Measurements from ENCODE around the gene ZG16. TPM values are rescaled to one million over a fixed set of nuclear protein-coding genes. Genes with fewer than 3 reads are reported as not detected.
"Not testable (repeated sequence)": the region's sequence is repeated elsewhere in the genome, so short reads cannot be mapped to it uniquely, and the experiment has no call there.

The ZG16 gene
- total RNA-seq, 1 experiment from 2014 or later: not detected

GRCh38 chr16:29769507-29769906 lies 8.5 kb upstream of the ZG16 start:
- ChIA-PET CTCF (interaction anchor here (1.8 kb wide), 1 partner anchor 15 kb away, joined by 10 read pairs; no protein-coding TSS in a partner anchor), POLR2A (no interaction called here)
- no peak for TF ChIP-seq PRRX2 (CRISPR knock-in tag; IDR thresholded peaks at IDR 0.05)
- TF ChIP-seq MXD4 (CRISPR knock-in tag; IDR thresholded peaks at IDR 0.05; ENCODE audit: borderline replicate concordance): no peak
- no peak for TF ChIP-seq JUN (CRISPR knock-in tag; IDR thresholded peaks at IDR 0.05)
- no peak for TF ChIP-seq GABPB1 (CRISPR knock-in tag; IDR thresholded peaks at IDR 0.05)
- no peak for TF ChIP-seq TCF7 (CRISPR knock-in tag; IDR thresholded peaks at IDR 0.05; ENCODE audit: low read depth)
- no peak for TF ChIP-seq HMGXB4 (CRISPR knock-in tag; IDR thresholded peaks at IDR 0.05)
- ATAC-seq (no peak), DNase-seq (ENCODE audit: low spot score) (no peak)
- H3K4me3 Mint-ChIP-seq: no peak overlapping the region
- peaks cover 6% of the 10 kb centered on the region for H3K4me1 Mint-ChIP-seq
- no peaks in the 10 kb centered on the region for H3K36me3 Mint-ChIP-seq
- H3K9me3 Mint-ChIP-seq: no peaks in the 10 kb centered on the region
- no peak overlapping the region for H3K27ac Mint-ChIP-seq
- H3K27me3 Mint-ChIP-seq (ENCODE audit: low read depth): peaks cover 2% of the 10 kb centered on the region; the same call in 1 of the 2 replicates

GRCh38 chr16:29770250-29770929 lies 7.7 kb upstream of the ZG16 start:
- Mint-ChIP-seq H3K4me1 (peaks cover 6% of the 10 kb centered on the region), H3K9me3 (no peaks in the 10 kb centered on the region), H3K27ac (no peak overlapping the region; the same call in 1 of the 2 replicates), H3K36me3 (no peaks in the 10 kb centered on the region), H3K27me3 (ENCODE audit: low read depth) (no peaks in the 10 kb centered on the region; the same call in 1 of the 2 replicates), H3K4me3 (no peak overlapping the region)
- CTCF ChIA-PET: interaction anchor here (1.3 to 1.8 kb wide), 2 partner anchors 15 to 78 kb away, joined by 4 to 10 read pairs; no protein-coding TSS in a partner anchor
- POLR2A ChIA-PET: no interaction called here
- ATAC-seq (no peak), DNase-seq (ENCODE audit: low spot score) (no peak)
- no peak for TF ChIP-seq ZNF281 (CRISPR knock-in tag; IDR thresholded peaks at IDR 0.05)
- TF ChIP-seq ETV6 (CRISPR knock-in tag; IDR thresholded peaks at IDR 0.05): no peak
- no peak for TF ChIP-seq ZNF219 (CRISPR knock-in tag; IDR thresholded peaks at IDR 0.05; ENCODE audit: borderline replicate concordance)
- no peak for TF ChIP-seq KAT7 (CRISPR knock-in tag; IDR thresholded peaks at IDR 0.05; ENCODE audit: borderline replicate concordance)
- TF ChIP-seq ESRRA (CRISPR knock-in tag; IDR thresholded peaks at IDR 0.05; ENCODE audit: borderline replicate concordance): no peak
- no peak for TF ChIP-seq SMAD4 (CRISPR knock-in tag; IDR thresholded peaks at IDR 0.05)
- no peak for TF ChIP-seq MXD4 (CRISPR knock-in tag; IDR thresholded peaks at IDR 0.05; ENCODE audit: borderline replicate concordance)
- no peak for TF ChIP-seq ZNF232 (CRISPR knock-in tag; IDR thresholded peaks at IDR 0.05)

GRCh38 chr16:29772330-29772729 lies 5.7 kb upstream of the ZG16 start:
- H3K9me3 Mint-ChIP-seq; H3K4me1 Mint-ChIP-seq; ATAC-seq; DNase-seq (ENCODE audit: low spot score); H3K4me3 Mint-ChIP-seq; H3K36me3 Mint-ChIP-seq; H3K27me3 Mint-ChIP-seq (ENCODE audit: low read depth); H3K27ac Mint-ChIP-seq; POLR2A ChIA-PET: not testable (repeated sequence)
- TF ChIP-seq GABPB1 (CRISPR knock-in tag; IDR thresholded peaks at IDR 0.05): peak; percentile 57; the same call in 1 of the 2 replicates
- CTCF ChIA-PET: interaction anchor here (1.8 to 2.1 kb wide), 2 partner anchors 13 to 18 kb away, joined by 4 to 7 read pairs; partner anchors contain the start of gene KIF22

- H3K4me3 Mint-ChIP-seq: no peak overlapping the region
- ChIA-PET POLR2A (no interaction called here), CTCF (interaction anchor here (1.5 kb wide), 1 partner anchor 15 kb away, joined by 6 read pairs; the partner anchor contains the start of gene KIF22)
- peaks cover 20% of the 10 kb centered on the region for H3K27me3 Mint-ChIP-seq (ENCODE audit: low read depth)
- no peak for ATAC-seq
- no peaks in the 10 kb centered on the region for H3K9me3 Mint-ChIP-seq
- H3K36me3 Mint-ChIP-seq: no peaks in the 10 kb centered on the region
- no peak for DNase-seq (ENCODE audit: low spot score)
- H3K4me1 Mint-ChIP-seq: peaks cover 8% of the 10 kb centered on the region
- H3K27ac Mint-ChIP-seq: no peak overlapping the region
- TF ChIP-seq ATF6 (CRISPR knock-in tag; IDR thresholded peaks at IDR 0.05): no peak
- no peak for TF ChIP-seq USF2 (CRISPR knock-in tag; IDR thresholded peaks at IDR 0.05)
- no peak for TF ChIP-seq SP1 (CRISPR knock-in tag; conservative IDR thresholded peaks at IDR 0.05)
- TF ChIP-seq ZNF425 (CRISPR knock-in tag; conservative IDR thresholded peaks at IDR 0.05): no peak
- TF ChIP-seq IRF1 (CRISPR knock-in tag; IDR thresholded peaks at IDR 0.05): no peak
Measured at GRCh38 chr16:29774730-29775129, 3.3 kb upstream of the ZG16 start.

All from WTC11 (cell line).